NCI-H2227 (cell line): ENCODE measurements around the gene ARG1.

ENCODE experiments used
- DNase-seq: peaks from one replicate; lab custom pipeline; 2025; ENCODE audit not compliant: unreplicated experiment; lab: John Stamatoyannopoulos, UW

Gene ARG1

DNA sequence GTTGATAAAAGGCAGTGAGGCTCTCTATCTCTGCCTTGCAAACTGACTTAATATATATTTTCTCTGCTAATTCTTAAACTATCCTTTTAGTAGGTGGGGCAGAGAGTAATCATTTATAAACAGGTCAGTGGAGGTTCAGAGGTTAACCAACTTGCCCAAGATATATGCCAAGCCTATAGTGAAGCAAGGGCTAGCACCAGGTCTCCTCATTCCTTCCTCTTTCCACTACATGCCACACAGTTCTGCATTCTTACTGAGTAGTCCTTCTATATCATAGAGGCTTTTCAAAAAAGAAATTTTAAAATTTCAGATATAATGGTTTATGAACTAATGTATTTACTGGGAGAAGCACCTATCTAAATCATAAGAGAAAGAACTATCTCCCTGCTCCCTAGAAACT lies 8.5 kb downstream of the ARG1 start:
- DNase-seq: no peak

DNA sequence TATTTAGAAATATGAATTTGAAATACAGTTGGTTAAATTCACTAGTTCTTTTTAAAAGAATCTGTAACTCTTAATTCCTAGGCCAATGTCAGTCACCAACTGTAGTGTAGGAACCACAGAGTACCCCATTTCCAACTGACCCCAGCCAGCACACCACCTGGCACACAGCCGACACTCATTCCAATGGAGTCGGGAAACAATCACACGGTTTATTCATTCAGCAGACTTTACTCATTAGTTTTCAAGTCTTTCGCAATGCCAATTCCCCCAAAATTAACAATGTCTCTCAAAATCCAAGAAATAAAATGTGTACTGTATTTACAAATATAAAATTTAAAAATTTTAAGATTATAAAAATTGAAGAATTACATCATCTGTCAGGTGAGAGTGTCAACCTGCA lies 13.5 kb downstream of the ARG1 start:
- DNase-seq: no peak

DNA sequence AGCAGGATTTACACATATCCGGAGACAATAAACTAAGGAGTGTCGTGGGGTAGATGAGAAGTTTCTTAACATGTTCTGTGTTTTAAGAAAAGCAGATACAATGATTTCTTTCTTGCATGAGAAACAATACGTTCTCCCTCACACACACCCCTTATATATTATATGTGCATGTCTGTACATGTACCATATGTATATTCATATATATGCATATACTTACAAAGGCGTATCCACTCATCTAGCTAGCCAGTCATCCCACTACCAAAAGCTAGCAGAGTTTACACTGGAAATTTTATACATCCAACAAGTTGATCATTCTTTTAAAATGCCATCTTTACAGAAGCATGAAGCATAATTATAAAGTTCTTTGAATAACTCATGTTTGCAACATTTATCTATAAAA lies 14.9 kb downstream of the ARG1 start:
- no peak for DNase-seq

DNA sequence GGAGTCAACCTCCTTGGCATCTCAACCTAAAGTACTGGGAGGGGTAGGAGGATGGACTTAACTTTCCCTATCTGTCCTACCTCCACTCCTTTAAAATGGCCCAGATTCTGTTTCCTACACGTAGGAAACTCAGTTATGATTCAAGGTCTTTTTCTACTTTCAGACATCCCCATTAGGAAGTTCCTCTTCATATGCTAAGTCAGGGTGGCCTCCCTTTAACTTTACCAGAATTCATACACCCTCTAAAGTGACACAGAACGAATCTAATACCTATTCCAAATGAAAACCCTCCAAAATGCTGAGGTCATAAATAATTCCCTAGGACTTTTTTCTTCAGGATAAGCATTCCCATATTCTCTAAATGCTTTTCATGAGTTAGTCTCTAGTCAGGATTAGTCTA lies 15.6 kb downstream of the ARG1 start:
- DNase-seq: no peak

DNA sequence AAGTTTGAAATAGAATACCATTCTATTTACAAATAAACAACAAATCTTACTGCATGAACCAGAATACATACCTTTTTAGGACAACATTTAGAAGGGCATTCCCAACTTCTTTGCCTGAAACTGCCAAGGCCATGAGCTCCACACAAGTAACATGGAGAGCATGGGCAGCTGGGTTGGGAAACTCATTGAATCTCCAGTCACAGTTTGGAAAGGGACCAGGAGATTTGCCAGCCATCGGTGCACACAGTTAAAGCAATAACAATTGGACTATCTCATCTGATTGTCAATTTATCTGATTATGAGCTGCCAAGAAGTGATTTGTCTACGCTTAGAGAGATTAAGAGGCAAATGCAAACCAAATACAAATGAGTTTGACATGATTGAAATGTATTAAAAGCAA lies 19.9 kb downstream of the ARG1 start:
- no peak for DNase-seq

DNA sequence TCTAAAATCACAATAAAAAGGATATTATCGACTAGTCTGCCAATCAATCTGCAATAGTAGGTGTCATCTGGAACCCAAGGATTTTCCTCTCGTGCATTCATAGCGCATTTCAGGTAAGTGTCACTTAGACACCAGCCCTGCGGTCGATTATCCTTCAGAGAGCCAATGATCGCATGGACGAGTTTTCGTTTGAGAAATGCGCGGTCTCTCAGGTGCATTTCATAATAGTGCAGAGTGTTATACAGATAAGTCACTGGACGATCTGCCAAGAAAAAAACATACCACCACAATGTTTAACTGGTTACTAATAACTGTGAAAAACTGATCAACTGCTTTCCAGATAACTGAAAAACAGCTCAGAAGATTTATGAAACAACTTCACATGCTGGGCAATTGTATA lies 21.0 kb downstream of the ARG1 start:
- no peak for DNase-seq

DNA sequence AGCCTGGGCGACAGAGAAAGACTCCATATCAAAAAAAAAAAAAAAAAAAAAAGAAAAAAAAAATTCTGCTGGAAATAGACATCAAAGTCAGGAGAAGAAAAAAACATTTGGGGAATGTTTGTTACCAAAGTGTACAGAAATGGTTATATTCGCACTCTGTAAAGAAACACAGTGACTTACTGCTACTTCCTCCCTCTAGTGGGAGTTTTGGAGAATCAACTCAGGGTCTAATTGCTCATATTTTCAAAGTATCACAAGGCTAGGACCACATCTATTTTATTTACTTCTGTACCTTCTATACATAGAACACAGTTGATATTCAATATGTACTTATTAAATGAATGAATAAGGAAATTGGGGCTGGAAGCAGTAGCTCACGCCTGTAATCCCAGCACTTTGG lies 24.4 kb downstream of the ARG1 start:
- peak; percentile 8 for DNase-seq

DNA sequence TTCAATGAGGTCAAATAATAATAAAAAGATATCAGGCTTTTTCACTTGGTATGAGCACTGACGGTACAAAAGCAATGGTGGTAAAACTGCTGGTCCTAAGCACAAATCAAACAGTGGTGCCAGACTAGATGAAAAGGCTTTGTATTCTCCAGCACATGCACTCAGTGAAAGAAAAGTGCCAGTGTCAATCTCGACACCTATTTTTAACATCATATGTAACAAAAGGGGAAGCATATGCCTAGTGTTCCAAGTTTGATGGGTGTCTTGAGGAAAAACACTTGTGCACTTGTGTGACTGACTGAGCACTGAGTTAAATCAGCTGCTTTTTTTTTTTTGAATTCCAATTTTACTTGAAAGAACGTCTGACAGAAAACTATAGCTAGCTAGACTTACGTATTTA lies 27.7 kb downstream of the ARG1 start:
- DNase-seq: no peak

DNA sequence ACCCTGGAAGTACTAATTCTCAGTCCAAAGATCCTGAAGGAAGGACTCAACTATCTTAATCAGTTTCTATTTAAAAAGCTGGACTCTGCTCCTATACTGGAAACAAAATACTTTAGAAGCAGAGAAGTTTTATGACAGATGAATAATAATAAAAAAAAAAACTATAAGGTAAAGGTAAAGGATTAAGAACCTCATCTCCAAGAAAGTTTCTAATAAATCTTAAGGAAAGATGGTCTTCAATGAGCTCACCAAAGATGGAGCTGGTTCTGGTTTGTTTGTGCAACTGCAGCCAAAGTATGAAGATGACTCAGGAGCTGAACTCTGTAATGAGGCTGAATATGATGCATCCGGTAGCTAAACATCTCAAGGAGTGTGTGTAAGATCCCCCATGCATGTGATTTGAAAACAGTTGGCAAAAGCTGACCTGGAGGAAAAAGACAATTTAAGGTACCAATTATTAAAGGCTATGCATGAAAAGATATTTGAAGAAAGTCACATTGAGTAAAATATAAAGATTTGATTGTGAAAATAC lies 29.8 kb downstream of the ARG1 start:
- DNase-seq: no peak

DNA sequence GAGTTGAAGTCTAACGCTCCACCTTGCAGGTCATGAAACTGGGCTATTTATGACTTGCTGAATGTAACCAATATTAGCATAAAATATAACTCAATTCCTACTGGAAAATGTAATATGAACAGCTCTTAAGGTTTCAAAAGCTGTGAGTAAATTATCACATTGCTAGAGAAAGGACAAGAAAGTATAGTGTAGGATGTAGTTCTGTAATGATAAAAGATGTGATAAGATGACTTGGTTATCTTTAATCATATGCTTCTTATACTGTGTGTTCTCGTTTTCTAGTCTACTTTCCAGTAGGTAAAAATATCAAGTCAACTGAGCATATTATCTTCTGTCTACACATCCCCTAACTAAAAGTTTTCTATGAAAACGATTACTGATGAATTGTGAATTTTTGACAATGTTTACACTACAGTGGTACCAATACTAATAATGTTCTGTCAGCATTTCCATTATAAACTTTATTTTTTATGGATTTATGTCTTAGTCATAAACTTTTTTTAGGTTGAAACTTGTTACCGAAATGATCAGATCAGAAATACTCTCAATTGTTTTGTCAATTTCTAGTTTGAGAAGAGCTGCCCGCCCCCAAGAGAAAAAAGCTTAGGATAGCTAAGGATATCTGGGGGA lies 40.4 kb downstream of the ARG1 start:
- no peak for DNase-seq

DNA sequence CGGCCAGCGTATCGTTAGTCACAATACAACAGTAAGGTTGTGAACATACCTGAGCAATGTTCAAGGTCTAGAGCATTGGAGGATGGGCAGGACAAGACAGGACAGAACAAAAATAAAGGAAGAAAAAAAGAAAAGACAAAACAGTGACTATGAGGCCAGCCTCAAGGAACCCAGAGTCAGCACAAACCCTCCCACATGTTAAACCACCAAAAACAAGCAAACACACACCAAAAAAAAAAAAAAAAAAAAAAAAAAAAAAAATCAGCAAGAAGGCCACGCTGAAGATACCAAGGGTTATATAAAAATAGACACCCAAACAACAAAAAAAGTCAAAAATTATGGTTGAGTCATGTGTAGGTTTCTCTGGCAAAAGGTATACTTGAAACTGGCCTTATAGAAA lies 42.2 kb downstream of the ARG1 start:
- no peak for DNase-seq

DNA sequence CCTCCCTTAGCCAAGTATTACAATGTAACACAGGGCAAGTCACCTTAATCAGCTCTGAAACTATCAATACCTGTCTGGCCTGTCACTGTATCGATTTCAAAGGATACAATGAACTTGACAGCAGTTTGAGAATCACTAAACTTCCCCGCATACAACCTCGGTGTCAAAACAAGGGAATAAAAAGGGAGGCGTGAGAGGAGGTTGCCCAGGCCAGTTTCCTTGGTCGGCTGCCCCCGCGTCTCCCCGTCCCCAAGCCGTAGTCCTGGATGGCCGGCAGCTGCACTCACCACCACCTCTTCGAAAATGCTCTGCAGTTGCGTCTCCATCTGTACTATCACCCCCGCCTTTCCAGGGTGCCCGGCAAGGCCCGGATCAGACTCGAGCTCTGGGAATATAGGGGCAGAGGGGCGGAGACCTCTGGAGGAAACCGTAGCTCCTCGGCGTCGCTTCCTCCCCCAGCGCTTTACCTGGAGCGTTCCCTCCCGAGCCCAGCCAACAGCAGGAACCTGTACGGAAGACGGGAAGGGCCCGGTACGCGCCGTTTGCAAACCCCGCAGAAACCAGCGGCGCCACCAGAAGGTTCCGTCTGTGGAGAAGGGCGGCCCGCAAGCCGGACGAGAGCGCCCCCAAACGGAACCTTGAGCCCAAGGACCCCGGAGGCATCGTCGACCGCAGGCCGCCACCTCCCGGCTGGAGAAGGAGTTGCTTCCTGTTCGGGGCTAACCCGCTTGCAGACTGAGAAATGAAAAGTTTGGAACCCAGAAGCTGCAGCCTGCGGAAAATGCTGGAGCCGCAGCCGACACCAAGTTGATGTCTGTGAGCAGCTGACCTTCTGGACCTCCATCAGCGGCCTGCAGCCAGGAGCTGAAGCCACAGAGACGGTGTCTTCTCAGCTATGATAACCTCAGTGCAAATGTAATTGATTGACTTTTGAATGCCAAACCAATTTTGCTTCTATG lies 55.0 kb downstream of the ARG1 start, which contains the start of gene MED23:
MED23 (minus strand) TSS at position 519 of the 959 bp plus-strand sequence; CDS start at position 326, 193 bp downstream.
- peak; percentile 93 for DNase-seq

DNA sequence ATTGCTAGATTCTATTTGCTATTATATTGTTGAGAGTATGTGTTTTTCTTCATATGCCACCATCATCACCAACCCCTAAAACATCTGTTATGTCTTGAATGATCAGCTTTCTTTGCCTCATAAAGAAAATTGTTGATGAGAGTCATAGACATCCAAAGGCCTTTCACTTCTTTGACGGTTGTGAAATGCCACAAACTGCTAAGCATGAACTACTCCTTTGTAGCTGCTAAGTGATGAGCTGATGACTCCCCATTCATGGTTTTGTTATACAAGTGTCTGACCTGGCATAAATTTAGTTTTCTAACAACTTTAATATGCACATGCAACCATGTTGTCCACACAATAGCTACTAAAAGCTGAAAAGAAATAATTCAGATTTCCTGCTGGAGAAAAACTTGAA lies 55.7 kb downstream of the ARG1 start:
- no peak for DNase-seq

DNA sequence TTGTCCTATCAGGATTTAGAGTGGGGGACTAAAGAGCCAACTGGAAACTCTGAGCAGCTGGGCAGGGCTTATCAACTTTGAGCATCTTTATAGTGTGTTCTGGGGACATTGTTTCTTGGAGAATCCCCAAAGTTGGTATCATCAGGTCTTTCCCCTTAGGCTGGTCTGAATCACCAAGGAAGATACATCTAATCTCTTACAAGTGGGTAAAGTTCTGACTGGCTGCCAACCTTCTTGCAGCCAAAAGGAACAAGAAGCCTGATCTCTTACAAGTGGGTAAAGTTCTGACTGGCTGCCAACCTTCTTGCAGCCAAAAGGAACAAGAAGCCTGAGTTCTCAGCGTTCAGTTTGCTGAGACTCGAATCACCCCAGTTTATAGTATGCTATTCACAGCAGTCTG lies 56.6 kb downstream of the ARG1 start:
- no peak for DNase-seq

DNA sequence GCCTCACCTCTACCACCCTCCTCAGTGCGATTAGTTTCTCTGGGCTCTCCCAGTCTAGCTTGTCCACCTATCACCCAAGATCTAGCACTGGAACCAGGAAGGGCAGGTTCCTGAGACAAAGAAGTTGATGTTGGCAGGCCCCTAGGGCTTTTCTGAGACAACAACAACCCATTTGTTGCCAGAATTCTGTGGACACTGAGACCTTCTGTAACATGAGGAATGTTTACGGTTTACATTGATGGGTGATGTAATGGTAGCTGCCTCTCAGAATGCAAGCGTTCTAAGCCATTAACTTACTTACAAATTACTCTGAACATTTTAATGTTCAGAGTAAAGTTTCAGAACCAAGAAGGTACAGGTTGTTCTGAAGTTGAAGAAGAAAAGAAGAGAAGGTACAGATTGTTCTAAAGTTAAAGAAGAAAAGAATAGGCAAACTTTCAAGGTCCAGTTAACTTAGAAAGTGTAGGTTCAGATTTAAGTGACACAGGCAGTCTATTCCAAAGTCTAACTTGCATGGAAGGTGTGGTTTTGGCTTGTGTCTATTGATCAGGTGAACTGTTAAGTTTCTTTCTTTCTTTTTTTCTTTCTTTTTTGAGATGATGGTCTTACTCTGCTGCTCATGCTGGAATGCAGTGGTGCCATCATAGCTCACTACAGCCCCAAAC lies 58.7 kb downstream of the ARG1 start:
- DNase-seq: no peak
